K562 (cell line): ENCODE data around the gene MAP3K6. TPM values are rescaled to one million over a fixed set of nuclear protein-coding genes. Genes with fewer than 3 reads are reported as not detected.

ENCODE experiments used
- CBX1 ChIP-seq: sonication (generic); IDR thresholded peaks from 2 replicates; pipeline ENCODE4 v1.6.1; 2016; ENCODE audit warnings: antibody characterized with exemption, low read depth, mild to moderate bottlenecking
- ETV1 ChIP-seq: fragments of 450-650 bp; conservative IDR thresholded peaks from 2 replicates; pipeline ENCODE4 v1.6.1; 2016; ENCODE audit warnings: missing genetic modification characterization, control low read depth, low read depth, missing compliant biosample characterization
- KLF16 ChIP-seq: IDR thresholded peaks from 2 replicates; pipeline ENCODE4 v1.6.1; 2016; ENCODE audit warnings: antibody characterized with exemption
- LARP7 ChIP-seq: fragments of 450-650 bp; IDR thresholded peaks from 2 replicates; pipeline ENCODE4 v1.6.1; 2016
- MIER1 ChIP-seq: fragments of 450-650 bp; IDR thresholded peaks from 2 replicates; pipeline ENCODE4 v1.6.1; 2016; ENCODE audit warnings: antibody characterized with exemption, mild to moderate bottlenecking, low read depth
- MYBL2 ChIP-seq, 2 experiments: fragments of 450-650 bp in 1 of 2; sonication (generic) in 1 of 2; formaldehyde crosslinking in 1 of 2; IDR thresholded peaks; 2 replicates each; pipeline versions ENCODE4 v1.6.1 to v1.8.1; 2017 to 2022; ENCODE audit warnings: borderline replicate concordance in 1 of 2, inconsistent platforms in 1 of 2, low read depth in 1 of 2, mild to moderate bottlenecking in 1 of 2, missing genetic modification reagents in 1 of 2, moderate library complexity in 1 of 2
- NR2C2 ChIP-seq, 2 experiments: fragments of 200-800 bp in 1 of 2; sonication (Bioruptor generic) in 1 of 2; sonication (generic) in 1 of 2; formaldehyde crosslinking in 1 of 2; IDR thresholded peaks; 2 replicates each; pipeline versions ENCODE4 v1.6.1 to v1.8.0; 2016 to 2022; ENCODE audit warnings: mild to moderate bottlenecking in 1 of 2, missing compliant biosample characterization in 1 of 2, missing genetic modification characterization in 1 of 2, missing genetic modification reagents in 1 of 2
- SPI1 ChIP-seq: IDR thresholded peaks from 2 replicates; pipeline ENCODE4 v1.6.1; 2011; ENCODE audit warnings: low read depth, low read length, control low read depth, borderline replicate concordance
- ZNF12 ChIP-seq: sonication (generic); formaldehyde crosslinking; IDR thresholded peaks from 2 replicates; pipeline ENCODE4 v1.4.0; 2020; ENCODE audit warnings: mild to moderate bottlenecking, missing genetic modification reagents
- ZNF347 ChIP-seq: fragments of 450-650 bp; formaldehyde crosslinking; IDR thresholded peaks from 2 replicates; pipeline ENCODE4 v1.4.0; 2020; ENCODE audit warnings: low read depth, mild to moderate bottlenecking, moderate library complexity
- polyA plus RNA-seq, 8 experiments: library from polyadenylated mRNA; depleted of rRNA in 4 of 8; stranded (reverse) in 5 of 8; unstranded in 3 of 8; fragments of >200 nt; fragmentation: Nextera tagmentation in 2 of 8; fragmentation: Illumina TruSeq in 1 of 8; extraction: Ambion mirVana in 2 of 8; extraction: Trizol in 1 of 8; gene quantifications; 2 replicates each; pipeline versions ENCODE4 v1.2.1 to v1.2.3, GENCODE V29; 2011 to 2014; ENCODE audit warnings: inconsistent platforms in 1 of 8, missing spikeins in 1 of 8
- total RNA-seq, 7 experiments: library from RNA; depleted of rRNA in 6 of 7; stranded (reverse); fragments of >200 nt in 6 of 7; fragmentation: Illumina TruSeq in 2 of 7; extraction: Trizol in 2 of 7; gene quantifications; 2 replicates each; pipeline versions ENCODE4 v1.2.1 to v1.2.3, GENCODE V29; 2011 to 2021; ENCODE audit warnings: low replicate concordance in 1 of 7
- TF ChIP-seq, protein P1 (sequence below): sonication (generic); formaldehyde crosslinking; IDR thresholded peaks from 2 replicates; pipeline ENCODE4 v1.8.1; 2022; ENCODE audit warnings: missing genetic modification reagents
- TF ChIP-seq, protein P2 (sequence below): fragments of 200-600 bp; sonication (generic); IDR thresholded peaks from one replicate; pipeline ENCODE4 v1.6.1; 2012; ENCODE audit warnings: mild to moderate bottlenecking, low read depth, low read length, inconsistent platforms
- TF ChIP-seq, protein P3 (sequence below): fragments of 200-800 bp; sonication (Bioruptor generic); IDR thresholded peaks from 2 replicates; pipeline ENCODE4 v1.6.1; 2017; ENCODE audit warnings: missing genetic modification characterization, missing compliant biosample characterization

MAP3K6 gene
- total and polyA plus RNA-seq, 9 of the 15 experiments (the other 6 are each of a cell fraction or from before 2014, with no cell fraction given) = 0.99 to 21.9 (median 7.0) TPM

GRCh38 chr1:27392096-27392777 is 25.5 kb upstream of the MAP3K6 start, which contains the start of gene GPR3 (continued):
- TF ChIP-seq ZNF347 (CRISPR knock-in tag) = no peak
- no peak for TF ChIP-seq KLF16
- no peak for TF ChIP-seq ETV1 (tag)
- TF ChIP-seq, protein P1, sequence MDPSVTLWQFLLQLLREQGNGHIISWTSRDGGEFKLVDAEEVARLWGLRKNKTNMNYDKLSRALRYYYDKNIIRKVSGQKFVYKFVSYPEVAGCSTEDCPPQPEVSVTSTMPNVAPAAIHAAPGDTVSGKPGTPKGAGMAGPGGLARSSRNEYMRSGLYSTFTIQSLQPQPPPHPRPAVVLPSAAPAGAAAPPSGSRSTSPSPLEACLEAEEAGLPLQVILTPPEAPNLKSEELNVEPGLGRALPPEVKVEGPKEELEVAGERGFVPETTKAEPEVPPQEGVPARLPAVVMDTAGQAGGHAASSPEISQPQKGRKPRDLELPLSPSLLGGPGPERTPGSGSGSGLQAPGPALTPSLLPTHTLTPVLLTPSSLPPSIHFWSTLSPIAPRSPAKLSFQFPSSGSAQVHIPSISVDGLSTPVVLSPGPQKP (CRISPR knock-in tag) = 0 out of 2 replicates have a peak, but pooled peaks have one; percentile 69
- 0 out of 2 replicates have a peak, but pooled peaks have one; percentile 44 for TF ChIP-seq MYBL2 (IDR thresholded peaks at IDR 0.05; ENCODE audit: low read depth)
- no peak for TF ChIP-seq MYBL2 (CRISPR knock-in tag; IDR thresholded peaks at IDR 0.05; ENCODE audit: borderline replicate concordance)
- TF ChIP-seq, protein P2, sequence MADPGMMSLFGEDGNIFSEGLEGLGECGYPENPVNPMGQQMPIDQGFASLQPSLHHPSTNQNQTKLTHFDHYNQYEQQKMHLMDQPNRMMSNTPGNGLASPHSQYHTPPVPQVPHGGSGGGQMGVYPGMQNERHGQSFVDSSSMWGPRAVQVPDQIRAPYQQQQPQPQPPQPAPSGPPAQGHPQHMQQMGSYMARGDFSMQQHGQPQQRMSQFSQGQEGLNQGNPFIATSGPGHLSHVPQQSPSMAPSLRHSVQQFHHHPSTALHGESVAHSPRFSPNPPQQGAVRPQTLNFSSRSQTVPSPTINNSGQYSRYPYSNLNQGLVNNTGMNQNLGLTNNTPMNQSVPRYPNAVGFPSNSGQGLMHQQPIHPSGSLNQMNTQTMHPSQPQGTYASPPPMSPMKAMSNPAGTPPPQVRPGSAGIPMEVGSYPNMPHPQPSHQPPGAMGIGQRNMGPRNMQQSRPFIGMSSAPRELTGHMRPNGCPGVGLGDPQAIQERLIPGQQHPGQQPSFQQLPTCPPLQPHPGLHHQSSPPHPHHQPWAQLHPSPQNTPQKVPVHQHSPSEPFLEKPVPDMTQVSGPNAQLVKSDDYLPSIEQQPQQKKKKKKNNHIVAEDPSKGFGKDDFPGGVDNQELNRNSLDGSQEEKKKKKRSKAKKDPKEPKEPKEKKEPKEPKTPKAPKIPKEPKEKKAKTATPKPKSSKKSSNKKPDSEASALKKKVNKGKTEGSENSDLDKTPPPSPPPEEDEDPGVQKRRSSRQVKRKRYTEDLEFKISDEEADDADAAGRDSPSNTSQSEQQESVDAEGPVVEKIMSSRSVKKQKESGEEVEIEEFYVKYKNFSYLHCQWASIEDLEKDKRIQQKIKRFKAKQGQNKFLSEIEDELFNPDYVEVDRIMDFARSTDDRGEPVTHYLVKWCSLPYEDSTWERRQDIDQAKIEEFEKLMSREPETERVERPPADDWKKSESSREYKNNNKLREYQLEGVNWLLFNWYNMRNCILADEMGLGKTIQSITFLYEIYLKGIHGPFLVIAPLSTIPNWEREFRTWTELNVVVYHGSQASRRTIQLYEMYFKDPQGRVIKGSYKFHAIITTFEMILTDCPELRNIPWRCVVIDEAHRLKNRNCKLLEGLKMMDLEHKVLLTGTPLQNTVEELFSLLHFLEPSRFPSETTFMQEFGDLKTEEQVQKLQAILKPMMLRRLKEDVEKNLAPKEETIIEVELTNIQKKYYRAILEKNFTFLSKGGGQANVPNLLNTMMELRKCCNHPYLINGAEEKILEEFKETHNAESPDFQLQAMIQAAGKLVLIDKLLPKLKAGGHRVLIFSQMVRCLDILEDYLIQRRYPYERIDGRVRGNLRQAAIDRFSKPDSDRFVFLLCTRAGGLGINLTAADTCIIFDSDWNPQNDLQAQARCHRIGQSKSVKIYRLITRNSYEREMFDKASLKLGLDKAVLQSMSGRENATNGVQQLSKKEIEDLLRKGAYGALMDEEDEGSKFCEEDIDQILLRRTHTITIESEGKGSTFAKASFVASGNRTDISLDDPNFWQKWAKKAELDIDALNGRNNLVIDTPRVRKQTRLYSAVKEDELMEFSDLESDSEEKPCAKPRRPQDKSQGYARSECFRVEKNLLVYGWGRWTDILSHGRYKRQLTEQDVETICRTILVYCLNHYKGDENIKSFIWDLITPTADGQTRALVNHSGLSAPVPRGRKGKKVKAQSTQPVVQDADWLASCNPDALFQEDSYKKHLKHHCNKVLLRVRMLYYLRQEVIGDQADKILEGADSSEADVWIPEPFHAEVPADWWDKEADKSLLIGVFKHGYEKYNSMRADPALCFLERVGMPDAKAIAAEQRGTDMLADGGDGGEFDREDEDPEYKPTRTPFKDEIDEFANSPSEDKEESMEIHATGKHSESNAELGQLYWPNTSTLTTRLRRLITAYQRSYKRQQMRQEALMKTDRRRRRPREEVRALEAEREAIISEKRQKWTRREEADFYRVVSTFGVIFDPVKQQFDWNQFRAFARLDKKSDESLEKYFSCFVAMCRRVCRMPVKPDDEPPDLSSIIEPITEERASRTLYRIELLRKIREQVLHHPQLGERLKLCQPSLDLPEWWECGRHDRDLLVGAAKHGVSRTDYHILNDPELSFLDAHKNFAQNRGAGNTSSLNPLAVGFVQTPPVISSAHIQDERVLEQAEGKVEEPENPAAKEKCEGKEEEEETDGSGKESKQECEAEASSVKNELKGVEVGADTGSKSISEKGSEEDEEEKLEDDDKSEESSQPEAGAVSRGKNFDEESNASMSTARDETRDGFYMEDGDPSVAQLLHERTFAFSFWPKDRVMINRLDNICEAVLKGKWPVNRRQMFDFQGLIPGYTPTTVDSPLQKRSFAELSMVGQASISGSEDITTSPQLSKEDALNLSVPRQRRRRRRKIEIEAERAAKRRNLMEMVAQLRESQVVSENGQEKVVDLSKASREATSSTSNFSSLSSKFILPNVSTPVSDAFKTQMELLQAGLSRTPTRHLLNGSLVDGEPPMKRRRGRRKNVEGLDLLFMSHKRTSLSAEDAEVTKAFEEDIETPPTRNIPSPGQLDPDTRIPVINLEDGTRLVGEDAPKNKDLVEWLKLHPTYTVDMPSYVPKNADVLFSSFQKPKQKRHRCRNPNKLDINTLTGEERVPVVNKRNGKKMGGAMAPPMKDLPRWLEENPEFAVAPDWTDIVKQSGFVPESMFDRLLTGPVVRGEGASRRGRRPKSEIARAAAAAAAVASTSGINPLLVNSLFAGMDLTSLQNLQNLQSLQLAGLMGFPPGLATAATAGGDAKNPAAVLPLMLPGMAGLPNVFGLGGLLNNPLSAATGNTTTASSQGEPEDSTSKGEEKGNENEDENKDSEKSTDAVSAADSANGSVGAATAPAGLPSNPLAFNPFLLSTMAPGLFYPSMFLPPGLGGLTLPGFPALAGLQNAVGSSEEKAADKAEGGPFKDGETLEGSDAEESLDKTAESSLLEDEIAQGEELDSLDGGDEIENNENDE = no peak
- TF ChIP-seq ZNF12 (CRISPR knock-in tag) = no peak
- TF ChIP-seq SPI1 = no peak
- peak; percentile 76 for TF ChIP-seq LARP7
- TF ChIP-seq NR2C2 (CRISPR knock-in tag; IDR thresholded peaks at IDR 0.05) = no peak
- no peak for TF ChIP-seq NR2C2 (tag; IDR thresholded peaks at IDR 0.05)
- TF ChIP-seq, protein P3, sequence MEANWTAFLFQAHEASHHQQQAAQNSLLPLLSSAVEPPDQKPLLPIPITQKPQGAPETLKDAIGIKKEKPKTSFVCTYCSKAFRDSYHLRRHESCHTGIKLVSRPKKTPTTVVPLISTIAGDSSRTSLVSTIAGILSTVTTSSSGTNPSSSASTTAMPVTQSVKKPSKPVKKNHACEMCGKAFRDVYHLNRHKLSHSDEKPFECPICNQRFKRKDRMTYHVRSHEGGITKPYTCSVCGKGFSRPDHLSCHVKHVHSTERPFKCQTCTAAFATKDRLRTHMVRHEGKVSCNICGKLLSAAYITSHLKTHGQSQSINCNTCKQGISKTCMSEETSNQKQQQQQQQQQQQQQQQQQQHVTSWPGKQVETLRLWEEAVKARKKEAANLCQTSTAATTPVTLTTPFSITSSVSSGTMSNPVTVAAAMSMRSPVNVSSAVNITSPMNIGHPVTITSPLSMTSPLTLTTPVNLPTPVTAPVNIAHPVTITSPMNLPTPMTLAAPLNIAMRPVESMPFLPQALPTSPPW (CRISPR knock-in tag) = peak; percentile 91
- TF ChIP-seq CBX1 = peak; percentile 24; the same call in 1 of the 2 replicates
- TF ChIP-seq MIER1 = no peak; the same call in 1 of the 2 replicates
